GM08714 (cell line): Measurements from ENCODE around the gene PHYHIPL.

Experiments
- H3K4me3 ChIP-seq: fragments of 200-500 bp; sonication (Bioruptor generic); 2 replicates; pipeline ENCODE4 v1.5.1; 2014; ENCODE audit warnings: mild to moderate bottlenecking, low read length, inconsistent platforms
- ZNF274 ChIP-seq: IDR thresholded peaks from 2 replicates; pipeline ENCODE4 v1.6.1; 2012; ENCODE audit warnings: mild to moderate bottlenecking, low read depth, low read length

PHYHIPL gene

GRCh38 chr10:59285073-59285472 is 108.6 kb downstream of the PHYHIPL start:
- no peak overlapping the region for H3K4me3 ChIP-seq
- no peak for TF ChIP-seq ZNF274

- no peak overlapping the region for H3K4me3 ChIP-seq
These were observed 109.4 kb downstream of the PHYHIPL start for GRCh38 chr10:59285848-59286247.

GRCh38 chr10:59287587-59288255 is 111.3 kb downstream of the PHYHIPL start:
- H3K4me3 ChIP-seq, result no peak overlapping the region
- no peak for TF ChIP-seq ZNF274

More at GRCh38 chr10:59285848-59286247, 109.4 kb downstream of the PHYHIPL start:
- TF ChIP-seq ZNF274, result no peak

GRCh38 chr10:59289853-59290252 is 113.4 kb downstream of the PHYHIPL start:
- no peak for TF ChIP-seq ZNF274
- no peak overlapping the region for H3K4me3 ChIP-seq

GRCh38 chr10:59290448-59290847 is 114.0 kb downstream of the PHYHIPL start:
- no peak overlapping the region for H3K4me3 ChIP-seq
- TF ChIP-seq ZNF274, result no peak
